SK-N-SH (cell line): Measurements from ENCODE around the gene KANSL3. TPM values are rescaled to one million over a fixed set of nuclear protein-coding genes. Genes with fewer than 3 reads are reported as not detected.

Experiments
- CTCF ChIA-PET: fragments of 300-600, 350-600 bp; formaldehyde crosslinking; extraction: SDS; loops from one replicate; lab custom pipeline; 2021; lab: Yijun Ruan, JAX
- POLR2A ChIA-PET: fragments of 350-600 bp; sonication (Branson Sonifier 250); formaldehyde crosslinking; extraction: SDS; loops from one replicate; lab custom pipeline; 2020; ENCODE audit warnings: antibody characterized with exemption, inconsistent platforms; lab: Yijun Ruan, JAX
- DNase-seq: peaks from one replicate; pipeline ENCODE4 v3.0.0; 2012
- H2AFZ ChIP-seq: fragments of 200-600 bp; sonication (generic); 2 replicates; pipeline ENCODE4 v1.8.1; 2016; ENCODE audit warnings: antibody characterized with exemption, mild to moderate bottlenecking, low read depth
- H3F3A ChIP-seq: fragments of 200-600 bp; sonication (generic); replicated peaks from 2 replicates; pipeline ENCODE3; 2016; ENCODE audit warnings: antibody characterized with exemption, mild to moderate bottlenecking; ENCODE audit not compliant: insufficient read depth
- H3K27ac ChIP-seq, 2 experiments: fragments of 200-500 bp in 1 of 2; fragments of 200-600 bp in 1 of 2; sonication (Bioruptor generic) in 1 of 2; sonication (generic), shearing (Covaris generic) in 1 of 2; 2 replicates each; pipeline versions ENCODE4 v1.5.1 to v1.6.1; 2014 to 2016; ENCODE audit warnings: low read depth in 2 of 2, inconsistent platforms in 1 of 2, low read length in 1 of 2, mild to moderate bottlenecking in 1 of 2, mixed read lengths in 1 of 2
- H3K27me3 ChIP-seq: fragments of 200-600 bp; sonication (generic), shearing (Covaris generic); 2 replicates; pipeline ENCODE4 v1.6.1; 2016; ENCODE audit warnings: mixed run types; ENCODE audit not compliant: insufficient read depth
- H3K36me3 ChIP-seq, 2 experiments: fragments of 200-500 bp in 1 of 2; fragments of 200-600 bp in 1 of 2; sonication (Bioruptor generic) in 1 of 2; sonication (generic) in 1 of 2; replicated peaks in 1 of 2; 2 replicates each; pipeline versions ENCODE3 to v1.5.1; 2014 to 2016; ENCODE audit warnings: low read length in 1 of 2, mild to moderate bottlenecking in 1 of 2; ENCODE audit not compliant: insufficient read depth in 2 of 2, control insufficient read depth in 1 of 2
- H3K4me1 ChIP-seq, 2 experiments: fragments of 200-500 bp in 1 of 2; fragments of 200-600 bp in 1 of 2; sonication (Bioruptor generic) in 1 of 2; sonication (generic), shearing (Covaris generic) in 1 of 2; 2 replicates each; pipeline versions ENCODE4 v1.5.1 to v1.6.1; 2014 to 2016; ENCODE audit warnings: low read depth in 1 of 2, low read length in 1 of 2, mixed run types in 1 of 2; ENCODE audit not compliant: insufficient read depth in 2 of 2, control insufficient read depth in 1 of 2
- H3K4me2 ChIP-seq: fragments of 200-600 bp; sonication (generic), shearing (Covaris generic); 2 replicates; pipeline ENCODE4 v1.6.1; 2017; ENCODE audit warnings: mixed run types
- H3K4me3 ChIP-seq, 2 experiments: fragments of 200-500 bp in 1 of 2; fragments of 200-600 bp in 1 of 2; sonication (Bioruptor generic) in 1 of 2; sonication (generic), shearing (Covaris generic) in 1 of 2; 2 replicates each; pipeline versions ENCODE4 v1.5.1 to v1.8.1; 2014 to 2016; ENCODE audit warnings: low read depth in 2 of 2, inconsistent platforms in 1 of 2, low read length in 1 of 2, mild to moderate bottlenecking in 1 of 2, mixed read lengths in 1 of 2, moderate library complexity in 1 of 2
- H3K79me2 ChIP-seq: fragments of 200-600 bp; sonication (generic); 2 replicates; pipeline ENCODE4 v1.8.1; 2017; ENCODE audit warnings: mild to moderate bottlenecking; ENCODE audit not compliant: insufficient read depth
- H3K9ac ChIP-seq: fragments of 200-600 bp; sonication (generic); 2 replicates; pipeline ENCODE4 v1.6.1; 2017; ENCODE audit warnings: mixed run types
- H3K9me2 ChIP-seq: fragments of 200-600 bp; sonication (generic); 2 replicates; pipeline ENCODE4 v1.6.1; 2017; ENCODE audit warnings: mixed run types
- H3K9me3 ChIP-seq: fragments of 200-600 bp; sonication (generic); 2 replicates; pipeline ENCODE4 v1.6.1; 2017; ENCODE audit warnings: mixed run types, mild to moderate bottlenecking, moderate library complexity
- H4K20me1 ChIP-seq: fragments of 200-600 bp; sonication (generic); 2 replicates; pipeline ENCODE4 v1.6.1; 2017; ENCODE audit warnings: mild to moderate bottlenecking, mixed run types; ENCODE audit not compliant: insufficient read depth
- CTCF ChIP-seq: fragments of 200-600 bp; sonication (generic); IDR thresholded peaks from 2 replicates; pipeline ENCODE4 v1.6.1; 2017; ENCODE audit warnings: antibody characterized with exemption, mild to moderate bottlenecking, moderate library complexity
- ELF1 ChIP-seq: IDR thresholded peaks from 2 replicates; pipeline ENCODE4 v1.4.0; 2012
- EZH2phosphoT487 ChIP-seq: fragments of 200-600 bp; sonication (generic); IDR thresholded peaks from 2 replicates; pipeline ENCODE4 v1.6.1; 2017; ENCODE audit warnings: low read depth, mixed run types, mild to moderate bottlenecking, antibody characterized with exemption, moderate library complexity, borderline replicate concordance
- FOXJ3 ChIP-seq: sonication (generic); formaldehyde crosslinking; IDR thresholded peaks from 2 replicates; pipeline ENCODE4 v1.5.1; 2020; ENCODE audit warnings: mild to moderate bottlenecking, missing genetic modification reagents
- FOXM1 ChIP-seq: IDR thresholded peaks from 2 replicates; pipeline ENCODE4 v1.4.0; 2012; ENCODE audit warnings: low read depth, mild to moderate bottlenecking
- GABPA ChIP-seq: IDR thresholded peaks from 2 replicates; pipeline ENCODE4 v1.4.0; 2012; ENCODE audit warnings: low read depth, mild to moderate bottlenecking
- GATA2 ChIP-seq: sonication (generic); formaldehyde crosslinking; IDR thresholded peaks from 2 replicates; pipeline ENCODE4 v1.5.0; 2020; ENCODE audit warnings: mild to moderate bottlenecking, missing genetic modification reagents
- IRF3 ChIP-seq: fragments of 150-350 bp; IDR thresholded peaks from 2 replicates; pipeline ENCODE4 v1.6.1; 2016; ENCODE audit warnings: mild to moderate bottlenecking, low read depth, low read length
- MAX ChIP-seq: IDR thresholded peaks from 2 replicates; pipeline ENCODE4 v1.4.0; 2012; ENCODE audit warnings: low read depth
- MXI1 ChIP-seq: IDR thresholded peaks from 2 replicates; pipeline ENCODE4 v1.6.1; 2012; ENCODE audit warnings: mild to moderate bottlenecking, low read depth, low read length, improper control_type of control experiment
- NFIC ChIP-seq: IDR thresholded peaks from 2 replicates; pipeline ENCODE4 v1.4.0; 2012; ENCODE audit warnings: borderline replicate concordance
- NRF1 ChIP-seq: IDR thresholded peaks from 2 replicates; pipeline ENCODE4 v1.6.1; 2012; ENCODE audit warnings: low read depth, mild to moderate bottlenecking, low read length
- PBX3 ChIP-seq: IDR thresholded peaks from 2 replicates; pipeline ENCODE4; 2012
- POLR2AphosphoS5 ChIP-seq: IDR thresholded peaks from 2 replicates; pipeline ENCODE4 v1.6.1; 2012; ENCODE audit warnings: low read depth, low read length
- RAD21 ChIP-seq: IDR thresholded peaks from 2 replicates; pipeline ENCODE4 v1.6.1; 2012; ENCODE audit warnings: mild to moderate bottlenecking, low read length
- RCOR1 ChIP-seq: fragments of 150-350 bp; IDR thresholded peaks from 2 replicates; pipeline ENCODE4 v1.6.1; 2017; ENCODE audit warnings: antibody characterized with exemption, low read length
- RFX5 ChIP-seq: IDR thresholded peaks from 2 replicates; pipeline ENCODE4 v1.6.1; 2012; ENCODE audit warnings: mild to moderate bottlenecking, improper control_type of control experiment, low read length
- RXRA ChIP-seq: IDR thresholded peaks from 2 replicates; pipeline ENCODE4 v1.4.0; 2012; ENCODE audit warnings: low read depth, mild to moderate bottlenecking, borderline replicate concordance
- SMC3 ChIP-seq: IDR thresholded peaks from 2 replicates; pipeline ENCODE4 v1.6.1; 2012; ENCODE audit warnings: low read depth, low read length, improper control_type of control experiment
- TAF1 ChIP-seq: IDR thresholded peaks from 2 replicates; pipeline ENCODE4 v1.6.1; 2012; ENCODE audit warnings: low read depth, mild to moderate bottlenecking, low read length, moderate library complexity, borderline replicate concordance
- USF2 ChIP-seq: fragments of 150-350 bp; IDR thresholded peaks from 2 replicates; pipeline ENCODE4 v1.6.1; 2017; ENCODE audit warnings: antibody characterized with exemption, low read length, low read depth, borderline replicate concordance
- YY1 ChIP-seq: IDR thresholded peaks from 2 replicates; pipeline ENCODE4 v1.4.0; 2012; ENCODE audit warnings: low read depth, mild to moderate bottlenecking
- WGBS: methylation state at CpG from one replicate; pipeline ENCODE4 v1.1.6; 2017; ENCODE audit warnings: low lambda C conversion rate; 5-methylcytosine and 5-hydroxymethylcytosine counted together
- polyA plus RNA-seq, 3 experiments: library from polyadenylated mRNA; depleted of rRNA; stranded (reverse); fragments of >200 nt; gene quantifications; 2 replicates each; pipeline ENCODE4 v1.2.3, GENCODE V29; 2012

The KANSL3 gene
- polyA plus RNA-seq, 1 of the 3 experiments (the other 2 are of a cell fraction), result 10.7 TPM

GRCh38 chr2:96546797-96547196, 91.3 kb downstream of the KANSL3 start:
- ChIA-PET POLR2A (no interaction called here), CTCF (interaction anchor here (1.1 kb wide), 1 partner anchor 38 kb away, joined by 3 read pairs; no protein-coding TSS in a partner anchor)
- no peaks in the 10 kb centered on the region for H4K20me1 ChIP-seq
- no peaks in the 10 kb centered on the region for H3K27me3 ChIP-seq
- H3K36me3 ChIP-seq, result peaks cover 2 to 3% of the 10 kb centered on the region in 2 experiments
- no peaks in the 10 kb centered on the region for H3K9me3 ChIP-seq
- H3F3A ChIP-seq, result peaks cover 6% of the 10 kb centered on the region
- H3K9me2 ChIP-seq, result no peaks in the 10 kb centered on the region
- WGBS, result 96% methylated on average over 7 of the region's 8 CpGs
- no peak for TF ChIP-seq RAD21
- no peak for TF ChIP-seq ELF1
- no peak for TF ChIP-seq SMC3
- TF ChIP-seq RXRA, result no peak
- no peak for TF ChIP-seq CTCF
- TF ChIP-seq GATA2 (CRISPR knock-in tag), result no peak
- TF ChIP-seq EZH2phosphoT487, result no peak
- no peak for TF ChIP-seq MAX
- no peak overlapping the region for H2AFZ ChIP-seq
- H3K27ac ChIP-seq, result no peak overlapping the region
- no peak overlapping the region for H3K4me3 ChIP-seq
- no peaks in the 10 kb centered on the region for H3K4me1 ChIP-seq
- no peak overlapping the region for H3K4me2 ChIP-seq
- peaks cover 2% of the 10 kb centered on the region; the same call in 1 of the 2 replicates for H3K79me2 ChIP-seq
- H3K9ac ChIP-seq, result no peak overlapping the region
- no peak for DNase-seq

- Histone ChIP-seq H3K4me2 (no peak overlapping the region), H3K79me2 (peaks cover 2% of the 10 kb centered on the region; the same call in 1 of the 2 replicates), H3K9me2 (no peaks in the 10 kb centered on the region), H3K9me3 (no peaks in the 10 kb centered on the region), H3K36me3 (peaks cover 2 to 3% of the 10 kb centered on the region in 2 experiments), H3K27ac (no peak overlapping the region), H3K4me3 (no peak overlapping the region), H3K4me1 (no peaks in the 10 kb centered on the region), H3K27me3 (no peaks in the 10 kb centered on the region), H3F3A (peaks cover 6% of the 10 kb centered on the region), H4K20me1 (no peaks in the 10 kb centered on the region), H2AFZ (no peak overlapping the region), H3K9ac (no peak overlapping the region)
- no peak for DNase-seq
- 74% methylated on average over 3 of the region's 5 CpGs for WGBS
- ChIA-PET POLR2A (no interaction called here), CTCF (interaction anchor here (1.1 kb wide), 1 partner anchor 37 kb away, joined by 3 read pairs; no protein-coding TSS in a partner anchor)
- TF ChIP-seq POLR2AphosphoS5, result no peak
- no peak for TF ChIP-seq IRF3
- TF ChIP-seq GABPA, result no peak
- TF ChIP-seq GATA2 (CRISPR knock-in tag), result no peak
- no peak for TF ChIP-seq RCOR1
- TF ChIP-seq MAX, result no peak
- TF ChIP-seq PBX3, result no peak
- TF ChIP-seq EZH2phosphoT487, result no peak
- no peak for TF ChIP-seq TAF1
- TF ChIP-seq NFIC, result no peak
- TF ChIP-seq RAD21, result no peak
- TF ChIP-seq FOXM1, result no peak
- TF ChIP-seq MXI1, result no peak
- no peak for TF ChIP-seq NRF1
- no peak for TF ChIP-seq YY1
- TF ChIP-seq RFX5, result no peak
- TF ChIP-seq FOXJ3 (CRISPR knock-in tag), result no peak
- TF ChIP-seq USF2, result no peak
- TF ChIP-seq, all 33 proteins: peak for 0
Observed at GRCh38 chr2:96546321-96546720, 91.8 kb downstream of the KANSL3 start.
